Epithelial cell of umbilical artery (primary cell): ENCODE results near the gene PRSS50. TPM values are rescaled to one million over a fixed set of nuclear protein-coding genes. Genes with fewer than 3 reads are reported as not detected.

ENCODE experiments used
- total RNA-seq: library from RNA; depleted of rRNA; stranded (reverse); fragments of >200 nt; gene quantifications from 2 replicates; pipeline ENCODE4 v1.2.3, GENCODE V29; 2014

Gene PRSS50
- total RNA-seq: not detected in 2 replicates

GRCh38 chr3:46717447-46718231 lies at the start of gene PRSS50:
PRSS50 (minus strand) TSS chr3:46717869; CDS start chr3:46717824, 45 bp downstream.

GRCh38 chr3:46701181-46701939 lies 16.3 kb downstream of the PRSS50 start, which contains the start of gene TMIE:
TMIE (plus strand) TSS chr3:46701392; CDS start chr3:46701488, 96 bp downstream.

GRCh38 chr3:46693038-46693891 lies 24.4 kb downstream of the PRSS50 start, which contains the start of gene ALS2CL:
ALS2CL (minus strand) TSS chr3:46693679; CDS start chr3:46689440, 4,239 bp downstream.

Other genes starting within 250 kb of the PRSS50 start
- not detected in 2 replicates for gene RTP3, start 219.9 kb downstream of the PRSS50 start, total RNA-seq
- 0.15 TPM in 1 of 2 replicates, not detected in the other for gene LRRC2, start 151.6 kb downstream of the PRSS50 start, total RNA-seq
- not detected in 2 replicates for gene FAM240A, start 105.3 kb downstream of the PRSS50 start, total RNA-seq
- 3.9 and 7.0 TPM in 2 replicates for gene ALS2CL, start 24.2 kb downstream of the PRSS50 start, total RNA-seq
- gene TMIE, start 16.5 kb downstream of the PRSS50 start, total RNA-seq: under 0.01 and 0.15 TPM in 2 replicates
- gene MYL3, start 145.6 kb upstream of the PRSS50 start, total RNA-seq: not detected in 2 replicates
- gene PTH1R, start 159.9 kb upstream of the PRSS50 start, total RNA-seq: 0.97 and 1.5 TPM in 2 replicates